PC-9 (cell line): ENCODE data around the gene CNKSR1.

ENCODE experiments used
- CTCF ChIP-seq: fragments of 200-600 bp; sonication (generic); conservative IDR thresholded peaks from 2 replicates; pipeline ENCODE4 v1.6.1; 2017; ENCODE audit warnings: mixed run types, antibody characterized with exemption, mild to moderate bottlenecking, moderate library complexity
- EZH2 ChIP-seq: fragments of 200-600 bp; sonication (generic); IDR thresholded peaks from 2 replicates; pipeline ENCODE4 v1.8.0; 2017; ENCODE audit warnings: antibody characterized with exemption, low read depth

GRCh38 chr1:26197813-26198212 is 20.5 kb downstream of the CNKSR1 start:
- TF ChIP-seq CTCF: no peak
- no peak for TF ChIP-seq EZH2
